Measurements from ENCODE around the gene EDIL3.

DNA sequence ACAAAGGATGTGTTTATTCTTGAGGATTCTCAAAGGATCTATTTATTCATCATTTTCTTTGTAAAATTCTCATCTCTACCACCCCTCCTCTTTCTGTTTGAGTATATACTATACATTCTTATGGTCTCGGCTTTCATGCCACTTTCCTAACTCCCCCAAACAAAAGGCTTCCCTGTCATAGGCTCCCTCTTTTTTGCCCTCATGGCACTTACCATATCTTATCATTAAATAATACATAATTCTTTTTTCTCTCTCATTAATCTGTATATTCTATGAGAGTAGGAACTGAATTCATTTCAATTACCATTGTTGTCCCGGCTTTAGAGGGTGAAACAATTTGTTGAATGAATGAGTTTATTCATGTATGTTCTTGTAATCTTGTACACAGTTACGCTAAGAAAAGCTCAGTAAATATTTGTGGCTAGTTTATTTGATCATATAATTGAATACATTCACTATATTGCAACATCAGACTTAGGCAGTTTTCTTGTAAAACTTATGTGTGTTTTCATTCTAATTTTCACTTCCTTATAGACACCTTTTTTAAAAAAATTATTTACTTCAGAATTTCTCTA lies 254.6 kb downstream of the EDIL3 start:
- TF ChIP-seq, protein P1, sequence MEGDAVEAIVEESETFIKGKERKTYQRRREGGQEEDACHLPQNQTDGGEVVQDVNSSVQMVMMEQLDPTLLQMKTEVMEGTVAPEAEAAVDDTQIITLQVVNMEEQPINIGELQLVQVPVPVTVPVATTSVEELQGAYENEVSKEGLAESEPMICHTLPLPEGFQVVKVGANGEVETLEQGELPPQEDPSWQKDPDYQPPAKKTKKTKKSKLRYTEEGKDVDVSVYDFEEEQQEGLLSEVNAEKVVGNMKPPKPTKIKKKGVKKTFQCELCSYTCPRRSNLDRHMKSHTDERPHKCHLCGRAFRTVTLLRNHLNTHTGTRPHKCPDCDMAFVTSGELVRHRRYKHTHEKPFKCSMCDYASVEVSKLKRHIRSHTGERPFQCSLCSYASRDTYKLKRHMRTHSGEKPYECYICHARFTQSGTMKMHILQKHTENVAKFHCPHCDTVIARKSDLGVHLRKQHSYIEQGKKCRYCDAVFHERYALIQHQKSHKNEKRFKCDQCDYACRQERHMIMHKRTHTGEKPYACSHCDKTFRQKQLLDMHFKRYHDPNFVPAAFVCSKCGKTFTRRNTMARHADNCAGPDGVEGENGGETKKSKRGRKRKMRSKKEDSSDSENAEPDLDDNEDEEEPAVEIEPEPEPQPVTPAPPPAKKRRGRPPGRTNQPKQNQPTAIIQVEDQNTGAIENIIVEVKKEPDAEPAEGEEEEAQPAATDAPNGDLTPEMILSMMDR (IDR thresholded peaks at IDR 0.05), result no peak
- TF ChIP-seq EP300 (IDR thresholded peaks at IDR 0.05), result no peak
- TF ChIP-seq POLR2A (IDR thresholded peaks at IDR 0.05), result no peak

Data from sigmoid colon (tissue), 4 donors.